HG02884 (cell line): Measurements from ENCODE around the gene SHF.

Source experiments
- ATAC-seq: cut with Tn5 transposase; IDR thresholded peaks from one replicate; pipeline ENCODE4 v1.9.1; 2021; ENCODE audit warnings: mild to moderate bottlenecking, moderate library complexity; ENCODE audit not compliant: unreplicated experiment

The SHF gene

DNA sequence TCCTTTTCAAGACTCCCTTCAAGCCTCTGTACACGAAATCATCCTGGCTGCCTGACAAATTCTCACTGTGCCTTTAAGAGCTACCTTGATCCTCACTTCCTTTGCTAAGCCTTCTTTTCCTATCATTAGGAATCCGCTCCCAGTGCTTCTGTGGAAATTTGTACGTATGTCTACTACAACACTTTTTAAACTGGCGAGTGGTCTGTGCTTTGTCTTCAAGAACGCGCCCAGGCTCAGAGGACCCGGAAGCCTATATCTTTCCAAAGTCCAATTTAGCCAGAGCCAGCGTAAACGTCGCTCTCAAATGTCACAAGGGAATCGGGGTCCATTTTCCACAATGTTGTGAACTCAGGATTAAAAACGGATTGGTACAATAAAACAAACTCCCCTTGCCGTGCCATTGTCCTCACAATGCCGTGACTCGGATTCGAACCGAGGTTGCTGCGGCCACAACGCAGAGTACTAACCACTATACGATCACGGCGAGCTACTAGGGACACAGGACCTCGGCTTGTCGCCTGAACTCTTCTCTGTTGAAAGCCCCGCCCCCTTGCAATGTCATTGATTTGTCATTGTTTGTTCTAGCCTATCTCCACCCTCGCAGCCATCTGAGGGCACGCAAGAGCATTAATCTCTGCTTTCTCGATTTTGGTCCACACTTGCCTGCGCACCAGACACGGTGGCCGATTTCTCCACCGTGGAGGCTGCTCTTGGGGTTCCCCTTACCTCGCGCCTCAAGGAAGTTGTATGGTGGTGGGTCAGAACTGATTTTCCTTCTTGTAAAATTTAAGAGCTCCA is 12.4 kb upstream of the SHF start:
- ATAC-seq = peak; percentile 34

DNA sequence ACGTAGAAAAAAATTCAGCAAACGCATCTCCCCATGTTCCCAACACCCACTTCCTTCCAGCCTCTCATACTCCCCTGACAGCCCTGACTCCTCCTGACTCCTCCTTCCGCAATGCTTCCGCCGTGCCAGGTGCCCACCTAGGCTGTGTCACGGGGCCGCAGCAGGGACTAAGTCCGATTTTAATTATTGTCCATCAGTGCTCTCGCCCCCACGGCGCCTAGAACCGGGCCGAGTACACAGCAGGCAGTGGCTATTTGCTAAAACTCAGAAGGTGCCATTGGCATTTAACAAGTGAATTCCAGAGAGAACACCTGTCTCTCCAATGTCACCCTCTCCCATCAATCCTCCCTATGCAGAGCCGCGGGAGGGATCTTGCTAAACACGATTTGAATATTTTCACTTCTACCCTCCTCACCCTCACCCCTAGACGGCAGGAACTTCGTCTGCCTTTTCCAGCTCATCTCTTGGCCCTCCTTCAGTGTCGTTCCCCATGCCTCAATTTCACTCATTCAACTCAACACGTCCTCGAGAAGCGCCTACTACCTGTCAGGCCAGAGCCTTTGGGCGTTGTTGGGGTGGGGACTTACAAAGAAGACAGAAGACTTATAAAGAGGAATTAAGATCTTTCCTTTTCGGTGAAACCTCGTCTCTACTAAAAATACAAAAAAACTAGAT is 11.5 kb upstream of the SHF start:
- peak; percentile 10 for ATAC-seq

DNA sequence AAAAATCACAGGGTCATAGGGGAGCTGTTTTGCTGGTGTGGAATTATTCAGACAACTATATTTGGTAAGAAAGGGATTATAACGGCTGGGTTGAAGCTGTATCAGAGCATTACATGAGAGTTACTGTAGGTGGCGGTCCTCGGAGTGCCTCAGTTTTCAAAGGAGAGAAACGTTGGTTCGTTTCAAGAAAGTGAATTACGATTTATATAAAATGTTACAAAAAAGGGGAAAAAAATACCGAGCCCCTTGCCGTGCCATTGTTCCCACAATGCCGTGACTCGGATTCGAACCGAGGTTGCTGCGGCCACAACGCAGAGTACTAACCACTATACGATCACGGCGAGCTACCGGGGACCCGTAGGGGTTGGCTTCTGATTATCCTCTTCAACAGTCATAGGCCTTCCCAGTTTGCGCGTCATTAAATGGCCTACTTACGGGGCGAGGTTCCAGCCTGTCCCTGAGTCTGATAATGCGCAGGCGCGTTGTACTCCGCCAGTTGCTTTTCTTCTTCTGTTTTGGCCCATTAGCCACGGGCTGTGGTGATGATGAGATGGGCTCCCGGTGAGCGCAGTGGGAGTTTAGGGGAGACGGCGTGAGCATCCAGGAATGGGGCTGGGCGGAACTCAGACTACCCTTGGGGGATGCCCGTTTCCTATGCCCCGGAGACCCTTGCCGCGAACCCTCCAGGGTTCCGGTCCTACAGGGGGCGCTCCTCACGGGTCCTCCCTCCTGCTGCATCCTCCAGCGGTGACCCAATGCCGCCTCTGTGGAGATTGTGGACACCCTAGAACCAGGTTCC is 10.8 kb upstream of the SHF start:
- ATAC-seq = peak; percentile 45

DNA sequence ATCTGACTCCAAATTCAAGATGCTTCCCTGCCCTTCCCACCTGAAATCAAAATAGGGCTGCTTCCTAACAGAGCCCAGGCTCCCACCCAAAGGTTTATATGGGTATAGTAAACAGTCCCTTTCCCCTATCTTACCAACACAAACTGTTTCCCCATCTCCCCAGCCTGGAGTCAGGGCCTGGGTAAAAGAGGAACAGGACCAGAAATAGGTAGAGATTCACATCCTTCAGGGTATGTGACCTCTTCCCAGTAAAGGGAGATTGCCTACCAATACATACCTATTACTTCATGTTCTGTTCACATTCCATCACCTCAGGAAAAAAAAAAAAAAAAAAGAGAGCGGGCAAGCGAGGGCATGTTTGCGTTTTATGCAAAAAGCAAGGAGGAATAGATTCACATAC is 9.7 kb upstream of the SHF start:
- ATAC-seq = no peak

DNA sequence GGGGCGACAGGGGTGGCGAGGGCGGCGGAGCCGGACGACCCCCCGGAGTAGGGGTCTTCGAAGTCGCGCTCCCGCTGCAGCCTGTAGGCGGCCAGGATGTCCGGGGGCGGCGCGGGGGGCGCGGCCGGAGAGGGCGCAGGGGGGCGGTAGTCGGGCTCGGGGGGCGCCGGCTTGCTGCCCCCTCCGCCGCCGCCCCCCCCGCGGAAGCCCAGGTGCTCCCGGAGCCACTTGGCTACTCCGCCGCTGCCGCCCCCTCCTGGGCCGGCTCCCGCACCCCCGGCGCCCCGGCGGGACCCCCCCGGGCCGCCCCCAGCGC is 230 bp downstream of the SHF start:
- no peak for ATAC-seq

DNA sequence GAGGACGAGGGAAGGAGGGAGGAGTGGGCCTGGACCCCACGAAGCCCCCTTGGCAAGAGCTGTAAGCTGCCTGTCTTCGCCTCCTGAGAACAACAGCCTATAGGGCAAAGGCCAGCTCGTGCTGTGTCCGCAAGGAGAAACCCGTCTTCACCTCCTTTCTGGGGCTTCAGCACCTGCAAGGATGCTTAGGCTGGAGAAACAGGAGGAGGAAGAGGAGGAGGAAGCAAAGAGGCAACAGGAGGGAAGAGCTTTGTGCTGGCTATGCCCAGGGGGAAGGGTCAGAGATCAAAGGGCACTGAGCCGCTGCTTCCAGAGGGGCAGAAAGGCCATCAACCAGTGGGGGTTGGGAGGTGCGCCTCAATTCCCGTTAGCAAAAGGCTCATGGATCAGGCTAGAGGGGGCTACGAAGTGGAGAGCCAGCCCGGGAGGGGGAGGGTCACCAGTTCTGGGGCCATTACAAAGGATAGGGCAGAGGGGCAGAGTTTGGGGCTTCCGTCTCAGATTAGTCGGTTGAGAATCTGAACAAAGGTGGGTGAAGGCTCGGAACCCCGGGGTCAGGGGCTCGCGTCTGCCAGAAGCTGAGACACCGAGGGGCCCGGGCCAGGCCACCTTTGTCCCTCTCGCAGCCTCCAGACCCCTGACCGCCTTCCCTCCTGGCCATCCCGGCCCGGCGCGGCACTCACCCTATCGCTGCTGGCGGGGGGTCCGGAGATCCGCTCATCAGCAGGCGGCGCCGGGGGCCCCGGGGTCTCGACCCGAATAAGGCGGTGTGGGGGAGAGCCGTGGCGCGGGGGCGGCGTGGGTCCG is 792 bp downstream of the SHF start:
- no peak for ATAC-seq

DNA sequence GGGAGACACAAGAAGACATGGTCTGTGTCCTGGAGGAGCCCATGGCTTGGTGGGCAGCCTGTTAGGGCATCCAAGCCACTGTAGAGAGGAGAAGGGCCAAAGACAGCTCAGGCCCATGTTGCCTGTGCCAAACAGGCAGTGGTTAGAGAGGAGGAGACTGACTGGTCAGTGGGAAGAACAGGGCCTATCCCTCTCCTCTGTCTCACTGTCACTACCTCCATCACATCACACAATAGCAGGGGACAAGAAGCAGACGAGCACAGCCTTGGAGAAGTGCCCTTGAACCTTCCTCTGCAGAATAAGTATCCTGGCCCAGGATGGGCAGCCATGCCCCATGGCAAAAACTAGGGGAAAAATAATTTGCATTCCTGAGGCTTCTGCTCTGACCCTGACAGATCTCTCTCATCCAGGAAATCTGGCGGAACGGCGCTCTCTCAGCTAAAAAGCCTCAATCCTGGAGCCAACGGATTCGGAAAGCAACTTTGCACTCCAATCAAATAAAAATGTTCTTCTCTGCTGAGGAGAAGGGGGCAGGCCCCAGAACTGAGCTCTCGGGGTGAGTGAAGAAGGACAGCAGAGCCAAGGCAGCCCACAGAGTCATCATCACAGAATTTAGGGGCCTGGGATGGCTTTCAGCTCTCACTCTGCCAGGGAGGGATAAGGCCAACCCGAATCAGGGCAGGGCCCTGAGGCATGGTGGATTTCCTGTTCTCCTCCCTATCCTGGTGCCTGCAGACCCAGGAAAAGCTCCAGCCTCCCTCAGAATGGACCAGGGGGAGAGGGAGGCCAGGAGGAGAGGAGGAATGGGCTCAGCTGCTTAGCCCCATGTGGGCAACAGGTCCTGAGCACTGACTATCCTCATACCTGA is 1.6 kb downstream of the SHF start:
- ATAC-seq = no peak

DNA sequence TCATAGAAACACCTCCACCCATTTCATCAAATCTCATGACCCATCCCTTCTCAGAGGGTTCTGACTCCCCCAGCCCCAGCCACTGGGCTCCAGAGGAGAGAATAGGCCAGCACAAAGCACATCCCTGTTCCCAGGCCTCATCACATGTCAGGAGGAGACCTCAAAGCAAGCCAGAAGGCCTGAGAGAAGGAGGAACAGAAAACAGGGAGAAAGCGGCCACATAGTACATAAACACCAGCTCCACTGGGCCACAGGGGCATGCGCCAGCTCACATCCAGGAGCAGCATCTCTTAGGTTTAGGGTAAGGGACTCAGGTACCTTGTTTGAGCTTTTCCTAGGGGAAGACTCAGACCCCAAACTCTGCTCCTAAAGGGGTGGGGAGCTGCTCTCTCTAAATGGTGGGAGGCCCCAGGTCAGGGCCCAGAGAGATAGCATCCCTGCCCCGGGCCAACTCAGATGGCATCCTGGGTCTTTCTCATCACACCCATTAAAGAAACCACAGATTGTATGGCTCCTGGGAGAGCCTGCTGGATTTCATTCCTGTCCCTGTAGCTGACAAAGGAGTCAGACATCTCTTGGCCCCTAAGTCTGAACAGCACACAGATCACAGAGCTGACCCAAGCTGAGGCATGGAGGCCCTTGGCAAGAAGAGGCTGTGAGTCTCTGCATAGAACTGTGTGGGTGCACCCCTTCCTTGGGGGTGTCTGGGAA is 2.5 kb downstream of the SHF start:
- ATAC-seq = no peak

DNA sequence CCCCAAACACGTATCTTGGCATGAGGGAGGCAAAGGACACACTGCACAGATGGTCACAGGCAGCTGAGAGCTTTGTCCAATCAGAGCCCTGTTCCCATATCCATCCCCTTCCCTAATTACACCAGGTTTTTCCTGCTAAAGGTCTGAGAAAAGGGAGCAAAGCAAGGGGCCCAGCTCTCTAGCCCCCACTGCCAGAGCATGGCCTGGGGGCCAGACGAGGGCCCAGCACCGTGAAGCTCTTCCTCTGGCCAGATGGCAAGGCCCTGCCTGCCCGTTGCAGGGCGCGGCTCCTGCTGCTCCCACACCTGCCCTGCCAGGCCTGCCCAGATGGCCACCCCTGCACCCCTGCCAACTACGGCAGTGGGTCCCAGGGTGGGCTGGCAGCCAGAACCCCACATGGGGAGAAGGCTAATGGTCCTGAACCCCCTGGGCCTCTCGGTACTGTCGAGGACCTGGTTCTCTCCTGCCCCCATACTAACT is 3.2 kb downstream of the SHF start:
- no peak for ATAC-seq

DNA sequence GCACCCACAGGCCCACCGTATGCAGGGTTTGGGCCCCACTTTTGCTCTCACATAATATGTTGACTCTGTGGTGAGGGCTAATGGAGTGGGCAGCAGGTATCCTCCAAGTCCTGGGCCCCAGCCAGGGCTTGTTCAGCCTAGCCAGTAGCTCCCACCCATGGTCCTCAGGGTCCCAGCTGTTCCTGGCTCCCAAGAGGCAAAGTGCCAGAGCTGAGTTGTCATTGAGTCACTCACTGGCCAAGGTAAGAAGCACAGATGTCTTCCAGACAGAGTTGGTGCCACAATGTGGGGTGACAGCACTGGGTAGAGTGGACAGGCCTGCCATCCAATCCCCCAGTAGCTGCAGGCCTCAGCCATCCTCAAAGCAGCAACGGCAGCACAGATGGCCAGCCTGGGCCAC is 4.3 kb downstream of the SHF start:
- no peak for ATAC-seq

DNA sequence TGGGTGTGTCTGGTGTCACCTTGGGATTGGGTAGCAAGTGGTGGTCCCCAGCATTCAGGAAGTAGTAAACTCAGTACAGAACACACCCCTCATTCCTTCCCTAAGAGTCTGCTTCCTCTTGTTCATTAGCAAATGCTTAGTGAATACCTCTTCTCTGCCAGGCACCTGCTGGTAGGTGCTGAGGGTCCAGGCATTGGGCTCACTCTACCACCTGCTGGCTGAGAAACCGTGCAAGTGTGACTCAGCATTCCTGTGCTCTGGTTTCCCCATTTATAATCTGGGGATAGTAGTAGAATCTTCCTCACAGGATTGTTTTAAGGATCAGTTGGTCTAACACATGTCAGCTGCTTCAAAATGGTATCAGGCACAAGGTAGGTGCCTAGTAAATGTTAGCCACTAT is 4.8 kb downstream of the SHF start:
- ATAC-seq = no peak

DNA sequence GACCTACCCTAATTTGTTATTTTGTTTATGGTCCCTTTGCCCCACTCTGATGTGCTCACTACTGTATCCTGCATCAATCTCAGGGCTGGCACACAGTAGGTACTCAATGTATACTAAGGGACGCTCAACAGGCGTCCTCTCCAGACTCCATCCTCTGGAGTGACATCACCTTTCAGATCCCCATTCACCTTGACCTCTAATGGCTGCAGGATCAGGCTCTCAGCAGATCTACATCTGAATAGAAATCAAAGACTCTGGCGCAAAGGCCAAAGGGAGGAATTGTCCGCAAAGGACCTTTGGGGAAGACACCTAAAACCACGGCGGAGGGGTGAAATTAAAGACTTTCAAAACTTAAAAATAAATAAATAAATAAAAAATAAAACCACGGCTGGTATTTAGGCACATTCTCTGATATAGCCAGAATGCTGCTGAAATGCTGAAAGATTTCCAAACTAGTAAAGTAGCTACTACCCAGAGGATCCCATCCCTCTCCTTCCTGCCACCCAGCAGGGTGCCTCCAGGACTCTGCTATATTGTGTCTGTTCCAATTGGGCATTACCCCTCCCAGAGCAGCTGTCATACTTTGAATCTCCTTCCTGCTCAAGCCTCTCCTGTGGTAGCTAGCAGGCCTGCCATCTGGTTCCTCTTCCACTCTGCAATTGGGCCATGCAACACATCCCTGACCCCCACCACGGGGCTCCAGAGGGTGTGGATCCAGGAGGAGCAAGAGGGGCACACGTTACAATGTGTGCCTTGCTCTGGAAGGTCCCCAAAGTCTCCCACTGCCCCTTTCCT is 6.1 kb downstream of the SHF start:
- no peak for ATAC-seq

DNA sequence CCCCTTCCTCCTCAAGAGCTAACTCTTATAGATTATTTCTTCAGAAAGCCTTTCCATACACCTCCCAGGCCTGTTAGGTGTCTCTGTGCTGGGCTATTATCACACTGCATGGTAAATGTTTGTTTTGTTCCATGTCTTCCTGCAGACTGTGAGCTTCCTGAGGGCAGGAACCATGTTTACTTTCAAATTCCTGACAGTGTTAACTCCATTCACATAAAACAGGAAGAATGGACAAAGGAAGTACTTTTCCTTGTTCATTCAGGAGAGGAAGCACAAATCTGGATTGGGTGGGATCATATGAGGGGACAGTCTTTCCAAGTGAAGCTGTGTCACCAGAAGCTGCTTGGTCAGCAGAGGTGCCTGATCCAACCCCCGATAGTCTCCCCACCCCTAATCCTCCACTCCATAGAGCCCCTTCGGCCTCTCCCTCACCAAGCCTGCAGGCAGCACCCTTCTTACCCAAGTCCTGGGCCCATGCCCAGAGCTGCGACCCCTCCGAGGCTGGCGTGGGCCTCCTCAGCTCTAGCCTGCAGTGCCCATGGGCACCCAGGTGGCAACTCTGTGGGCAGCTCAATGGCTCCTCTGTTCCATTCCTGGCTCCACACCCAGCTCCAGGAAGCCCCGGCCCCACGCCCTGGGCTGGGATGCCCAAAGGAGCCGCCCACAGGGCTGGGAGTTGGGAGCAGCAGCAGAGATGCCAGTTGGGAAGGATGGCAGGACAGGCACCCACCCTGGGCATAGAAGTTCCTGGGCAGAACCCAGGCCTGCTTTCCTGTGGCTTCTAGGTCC is 6.9 kb downstream of the SHF start:
- ATAC-seq = no peak

DNA sequence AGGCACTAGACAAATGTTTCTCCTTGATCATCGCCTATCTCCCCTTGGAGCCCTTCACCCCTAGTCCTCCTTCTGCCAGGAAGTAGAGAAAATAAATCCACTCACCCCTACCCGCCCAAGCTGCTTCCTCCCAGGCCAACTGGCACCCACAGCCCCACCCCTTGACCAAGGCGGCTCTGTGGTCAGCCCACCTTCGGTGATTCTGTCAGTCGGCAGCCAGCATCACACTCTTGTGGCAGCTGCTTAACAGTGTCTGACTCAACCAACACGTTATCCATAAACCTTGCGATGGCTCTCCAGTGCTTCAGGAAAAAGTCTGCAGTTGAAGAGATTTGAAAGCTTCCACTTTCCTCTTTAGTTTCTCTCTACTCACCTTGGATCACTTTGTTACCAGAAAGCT is 7.6 kb downstream of the SHF start:
- no peak for ATAC-seq

DNA sequence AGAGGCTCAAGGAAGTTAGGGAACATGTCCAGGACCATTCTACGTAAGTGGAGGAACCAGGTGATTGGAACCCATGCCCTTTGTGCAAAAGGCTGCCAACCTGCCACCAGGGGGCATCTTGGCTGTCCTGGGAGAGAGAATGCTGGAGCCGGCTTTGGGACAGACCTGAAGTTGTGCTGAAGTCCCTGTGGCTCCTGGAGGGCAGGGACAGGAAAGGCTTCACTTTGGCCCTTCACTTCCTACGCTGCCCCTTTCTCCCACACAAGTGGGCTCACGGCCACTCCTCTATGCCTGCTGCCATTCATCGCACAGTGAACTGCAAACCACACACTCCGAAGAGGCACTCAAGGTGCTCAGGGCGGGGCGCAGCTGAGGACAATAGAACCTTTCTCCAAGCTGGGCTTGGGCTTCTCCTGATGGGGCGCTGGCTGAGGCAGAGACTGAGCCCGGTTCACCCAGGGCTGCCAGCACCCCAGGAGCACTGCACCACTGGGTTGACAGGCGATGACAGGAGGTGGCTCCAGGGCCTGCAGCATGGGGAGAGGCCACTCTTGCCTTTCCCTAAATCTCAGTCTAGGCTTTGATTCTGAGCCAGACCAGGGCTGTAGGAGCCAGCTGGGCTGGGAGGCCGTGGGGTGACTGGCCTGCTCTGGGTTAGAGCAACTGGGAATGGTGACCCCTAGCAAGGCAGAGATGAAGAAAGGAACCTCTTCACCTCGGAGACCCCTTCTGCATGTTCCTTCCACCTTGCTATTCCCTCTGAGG is 8.4 kb downstream of the SHF start:
- ATAC-seq = no peak

DNA sequence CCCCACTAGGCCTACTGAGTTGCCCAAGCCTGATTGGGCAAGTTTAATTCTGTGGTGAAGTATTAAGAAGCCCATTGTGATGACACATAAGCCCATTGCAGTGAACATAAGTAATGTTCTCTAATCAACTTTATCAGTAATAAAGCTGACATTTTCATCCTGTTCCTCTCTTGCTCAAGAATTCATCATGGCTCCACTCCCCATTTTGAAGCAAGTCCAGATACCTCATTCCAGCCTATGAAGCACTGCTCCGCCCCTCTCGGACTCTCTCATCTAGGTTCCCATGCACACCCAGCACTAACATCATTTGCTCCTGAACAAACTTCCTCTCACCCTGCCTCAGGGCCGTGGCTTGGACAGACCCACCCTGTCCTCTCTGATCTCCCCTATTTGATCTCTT is 10.5 kb downstream of the SHF start:
- no peak for ATAC-seq

DNA sequence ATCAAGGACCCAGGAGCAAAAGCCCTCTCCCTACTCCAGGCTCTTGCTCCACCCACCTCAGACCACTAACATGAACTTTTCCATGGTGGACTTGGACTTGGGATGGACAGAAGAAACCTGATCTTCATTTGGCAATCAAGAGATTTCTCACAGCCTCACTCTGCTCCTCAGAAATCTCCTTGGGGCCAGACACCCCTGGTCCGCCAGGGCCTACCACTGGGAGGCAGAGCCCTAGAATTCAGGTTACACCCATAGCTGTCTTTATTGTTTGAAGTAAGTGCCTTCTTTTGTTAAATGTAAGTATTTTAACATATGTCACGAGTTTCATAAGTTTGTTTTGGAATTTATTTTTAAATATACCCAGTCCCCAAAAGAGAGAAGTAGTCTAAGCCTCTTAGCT is 13.2 kb downstream of the SHF start:
- ATAC-seq = no peak
